NCI-H1436 treated with DMSO at 0.1 percent for 48 hours (cell line): Measurements from ENCODE around the gene C9orf152.
"Not testable (repeated sequence)": the region's sequence is repeated elsewhere in the genome, so short reads cannot be mapped to it uniquely, and the experiment has no call there.

Experiments used
- DNase-seq: peaks from one replicate; lab custom pipeline; 2025; lab: John Stamatoyannopoulos, UW

Gene C9orf152

GRCh38 chr9:110214586-110215355 lies 6.8 kb upstream of the C9orf152 start:
- DNase-seq = no peak

GRCh38 chr9:110214090-110214489 lies 6.1 kb upstream of the C9orf152 start:
- DNase-seq = no peak

- no peak for DNase-seq
Measured at GRCh38 chr9:110213413-110214044, 5.6 kb upstream of the C9orf152 start.

- DNase-seq = no peak
Measured at GRCh38 chr9:110207071-110207641, 803 bp downstream of the C9orf152 start.

GRCh38 chr9:110206389-110206788 lies 1.6 kb downstream of the C9orf152 start:
- DNase-seq = no peak

GRCh38 chr9:110205612-110206011 lies 2.3 kb downstream of the C9orf152 start:
- not testable (repeated sequence) for DNase-seq

- DNase-seq = no peak
Measured at GRCh38 chr9:110202232-110202631, 5.7 kb downstream of the C9orf152 start.

- DNase-seq = no peak
Measured at GRCh38 chr9:110199643-110200042, 8.3 kb downstream of the C9orf152 start.

- DNase-seq = no peak
Measured at GRCh38 chr9:110198357-110198756, 9.6 kb downstream of the C9orf152 start.

GRCh38 chr9:110197330-110198187 lies 10.4 kb downstream of the C9orf152 start:
- no peak for DNase-seq

- not testable (repeated sequence) for DNase-seq
Measured at GRCh38 chr9:110196084-110196499, 11.9 kb downstream of the C9orf152 start.

GRCh38 chr9:110192531-110193261 lies 15.3 kb downstream of the C9orf152 start:
- no peak for DNase-seq

- no peak for DNase-seq
Measured at GRCh38 chr9:110191615-110192014, 16.3 kb downstream of the C9orf152 start.

- DNase-seq = no peak
Measured at GRCh38 chr9:110189559-110190320, 18.2 kb downstream of the C9orf152 start.

- no peak for DNase-seq
Measured at GRCh38 chr9:110188991-110189390, 19.0 kb downstream of the C9orf152 start.

- no peak for DNase-seq
Measured at GRCh38 chr9:110188101-110188500, 19.9 kb downstream of the C9orf152 start.

- DNase-seq = no peak
Measured at GRCh38 chr9:110187126-110187525, 20.8 kb downstream of the C9orf152 start.

- no peak for DNase-seq
Measured at GRCh38 chr9:110186254-110186653, 21.7 kb downstream of the C9orf152 start.

GRCh38 chr9:110185806-110186205 lies 22.2 kb downstream of the C9orf152 start:
- DNase-seq = no peak

GRCh38 chr9:110183208-110184145 lies 24.5 kb downstream of the C9orf152 start:
- peak; percentile 7 for DNase-seq
